Endothelial cell of umbilical vein (primary cell): Measurements from ENCODE around the gene TARDBP. TPM values are rescaled to one million over a fixed set of nuclear protein-coding genes. Genes with fewer than 3 reads are reported as not detected.

Experiments
- BruUV-seq: library from RNA; stranded (reverse); fragments of 400-500 nt; replicated peaks from 2 replicates; lab custom pipeline; 2021; lab: Mats Ljungman, UMichigan
- CTCF ChIA-PET: fragments of 300-600, 350-600 bp; sonication (Branson Sonifier 250); formaldehyde crosslinking; loops from one replicate; lab custom pipeline; 2021; ENCODE audit warnings: antibody characterized with exemption, inconsistent platforms; lab: Charles Lee
- POLR2A ChIA-PET: fragments of 300-600, 350-600 bp; sonication (Branson Sonifier 250); formaldehyde crosslinking; loops from one replicate; lab custom pipeline; 2021; ENCODE audit warnings: antibody characterized with exemption, inconsistent platforms; lab: Charles Lee
- DNase-seq: peaks from one replicate; pipeline ENCODE4 v3.0.0-alpha.2; 2011; ENCODE audit warnings: low read depth, low spot score
- FAIRE-seq: peaks from 2 replicates; lab custom pipeline; 2011; peaks lifted over from hg19 to GRCh38; lab: Jason Lieb, UNC
- H2AFZ ChIP-seq: 2 replicates; pipeline ENCODE4 v1.6.0; 2012; ENCODE audit warnings: low read depth, low read length, control low read depth, inconsistent platforms
- H3K27ac ChIP-seq: 2 replicates; pipeline ENCODE4 v1.5.1; 2011; ENCODE audit warnings: low read depth, mild to moderate bottlenecking, control low read depth, low read length, moderate library complexity; ENCODE audit not compliant: insufficient read depth
- H3K27me3 ChIP-seq, 2 experiments: 2 replicates each; pipeline versions ENCODE4 v1.6.0 to v1.6.1; 2011; ENCODE audit warnings: low read length in 2 of 2, mixed read lengths in 1 of 2; ENCODE audit not compliant: control insufficient read depth in 2 of 2, insufficient read depth in 2 of 2
- H3K36me3 ChIP-seq, 2 experiments: 2 replicates in 1 of 2; 3 replicates in 1 of 2; pipeline ENCODE4 v1.5.1; 2011; ENCODE audit warnings: low read length in 2 of 2, mild to moderate bottlenecking in 1 of 2, moderate library complexity in 1 of 2; ENCODE audit not compliant: control insufficient read depth in 2 of 2, insufficient read depth in 2 of 2; ENCODE audit errors: extremely low read depth in 1 of 2
- H3K4me1 ChIP-seq: 3 replicates; pipeline ENCODE4 v1.5.1; 2011; ENCODE audit warnings: mild to moderate bottlenecking, low read length; ENCODE audit not compliant: control insufficient read depth, insufficient read depth; ENCODE audit errors: extremely low read depth
- H3K4me2 ChIP-seq: 2 replicates; pipeline ENCODE4 v1.6.1; 2011; ENCODE audit warnings: low read length, control low read depth, mixed read lengths; ENCODE audit not compliant: insufficient read depth
- H3K4me3 ChIP-seq, 3 experiments: fragments of 200-600 bp in 1 of 3; sonication (generic), shearing (Covaris generic) in 1 of 3; replicated peaks in 1 of 3; 2 replicates each; pipeline ENCODE4 v1.5.1; 2011 to 2016; ENCODE audit warnings: control low read depth in 3 of 3, low read length in 3 of 3, mild to moderate bottlenecking in 2 of 3, inconsistent platforms in 1 of 3, low read depth in 1 of 3, moderate library complexity in 1 of 3; ENCODE audit not compliant: insufficient read depth in 1 of 3
- H3K79me2 ChIP-seq: 2 replicates; pipeline ENCODE4 v1.6.0; 2012; ENCODE audit warnings: low read length, inconsistent platforms; ENCODE audit not compliant: control insufficient read depth, insufficient read depth
- H3K9ac ChIP-seq: replicated peaks from 2 replicates; pipeline ENCODE3; 2011; ENCODE audit warnings: low read length, control low read depth; ENCODE audit not compliant: insufficient read depth; ENCODE audit errors: extremely low read depth
- H3K9me1 ChIP-seq: replicated peaks from 3 replicates; pipeline ENCODE4 v1.6.0; 2011; ENCODE audit warnings: mild to moderate bottlenecking, low read length; ENCODE audit not compliant: control insufficient read depth, insufficient read depth; ENCODE audit errors: extremely low read depth
- H3K9me3 ChIP-seq: replicated peaks from 2 replicates; pipeline ENCODE4 v1.5.1; 2012; ENCODE audit warnings: low read length, inconsistent platforms; ENCODE audit not compliant: control insufficient read depth, insufficient read depth
- H4K20me1 ChIP-seq: replicated peaks from 2 replicates; pipeline ENCODE3; 2011; ENCODE audit warnings: mild to moderate bottlenecking, low read length; ENCODE audit not compliant: control insufficient read depth, insufficient read depth; ENCODE audit errors: extremely low read depth
- EZH2 ChIP-seq: IDR thresholded peaks from 2 replicates; pipeline ENCODE4 v1.6.1; 2012; ENCODE audit warnings: borderline replicate concordance, low read depth, mild to moderate bottlenecking, moderate library complexity, low read length, inconsistent platforms; ENCODE audit not compliant: severe bottlenecking
- FOS ChIP-seq: IDR thresholded peaks from 2 replicates; pipeline ENCODE4 v1.6.1; 2011; ENCODE audit warnings: mild to moderate bottlenecking, low read length, moderate library complexity, borderline replicate concordance; ENCODE audit not compliant: insufficient read depth
- GATA2 ChIP-seq: IDR thresholded peaks from 2 replicates; pipeline ENCODE4 v1.7.0; 2011; ENCODE audit warnings: low read depth, mild to moderate bottlenecking, moderate library complexity, mixed read lengths, low read length; ENCODE audit not compliant: insufficient read length, insufficient read depth
- JUN ChIP-seq: IDR thresholded peaks from 2 replicates; pipeline ENCODE4 v1.6.1; 2011; ENCODE audit warnings: borderline replicate concordance, low read depth; ENCODE audit not compliant: insufficient read length, insufficient read depth
- MYC ChIP-seq: IDR thresholded peaks from one replicate; pipeline ENCODE4 v1.6.1; 2011; ENCODE audit warnings: mild to moderate bottlenecking, low read depth, low read length
- POLR2A ChIP-seq: IDR thresholded peaks from 2 replicates; pipeline ENCODE4 v1.6.1; 2012; ENCODE audit warnings: low read depth, mild to moderate bottlenecking, control low read depth, low read length
- POLR2AphosphoS5 ChIP-seq: IDR thresholded peaks from 2 replicates; pipeline ENCODE4 v1.6.1; 2012; ENCODE audit warnings: low read depth, mild to moderate bottlenecking, control low read depth, low read length, moderate library complexity; ENCODE audit not compliant: insufficient read depth
- dilution Hi-C: fragments of 300-500 bp; cut with MboI; formaldehyde crosslinking; loops from one replicate; pipeline ENCODE4 v1.15.0; 2019; ENCODE audit warnings: low sequenced_read_pairs; ENCODE audit not compliant: extremely low pct_ligation_motif_present
- intact Hi-C: fragments of 100-400 bp; cut with micrococcal nuclease; formaldehyde crosslinking; loops from one replicate; pipeline ENCODE4 v1.10.0; 2022
- polyA plus RNA-seq, 4 experiments: library from polyadenylated mRNA; depleted of rRNA in 3 of 4; stranded (reverse) in 3 of 4; unstranded in 1 of 4; fragments of >200 nt; gene quantifications; 2 replicates each; pipeline versions ENCODE4 v1.2.1 to v1.2.3, GENCODE V29; 2011 to 2012; ENCODE audit warnings: missing spikeins in 1 of 4
- total RNA-seq: library from RNA; stranded (reverse); gene quantifications from 2 replicates; pipeline ENCODE4 v1.2.3, GENCODE V29; 2021
- TF ChIP-seq, protein P1 (sequence below): IDR thresholded peaks from 2 replicates; pipeline ENCODE4 v1.6.1; 2011; ENCODE audit not compliant: insufficient read depth, insufficient read length
- TF ChIP-seq, protein P2 (sequence below), 2 donors: IDR thresholded peaks; 1 replicate in 1 of 2; 2 replicates in 1 of 2; pipeline ENCODE4 v1.5.1; 2011; ENCODE audit warnings: low read length in 2 of 2, mild to moderate bottlenecking in 2 of 2, moderate library complexity in 2 of 2, control low read depth in 1 of 2, inconsistent platforms in 1 of 2, low read depth in 1 of 2; ENCODE audit not compliant: insufficient read depth in 1 of 2; ENCODE audit errors: extremely low read depth in 1 of 2

The TARDBP gene
- total and polyA plus RNA-seq, 2 donors (not counting 3 experiments of a cell fraction or from before 2014, with no cell fraction given), result 106 to 183 TPM

DNA sequence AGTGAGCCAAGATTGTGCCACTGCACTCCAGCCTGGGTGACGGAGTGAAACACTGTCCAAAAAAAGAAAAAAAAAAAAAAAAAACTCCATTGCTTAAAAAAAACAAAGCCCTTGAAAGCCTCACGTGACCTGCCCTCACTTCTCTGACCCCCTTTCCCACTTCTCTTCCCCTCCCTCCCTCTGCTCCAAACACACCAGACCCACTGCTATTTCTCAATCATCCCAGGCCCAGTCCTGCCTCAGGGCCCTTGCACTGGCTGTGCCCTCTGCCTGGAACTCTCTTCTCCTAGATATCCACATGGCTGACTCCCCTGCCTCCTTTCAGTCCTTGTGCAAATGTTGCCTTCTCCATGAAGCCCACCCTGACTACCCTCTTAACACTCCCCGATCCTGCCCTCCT lies 45.4 kb upstream of the TARDBP start:
- no TSS peak for BruUV-seq
- no peak overlapping the region for H3K4me2 ChIP-seq
- FAIRE-seq, result no peak
- ChIA-PET CTCF (interaction anchor here (1.5 kb wide), 1 partner anchor 25 kb away, joined by 4 read pairs; no protein-coding TSS in a partner anchor), POLR2A (no interaction called here)
- TF ChIP-seq EZH2, result no peak
- TF ChIP-seq POLR2A, result no peak
- TF ChIP-seq MYC, result no peak
- no peak for TF ChIP-seq FOS
- TF ChIP-seq GATA2, result no peak
- TF ChIP-seq POLR2AphosphoS5, result no peak
- no peak for TF ChIP-seq JUN
- TF ChIP-seq, protein P1, sequence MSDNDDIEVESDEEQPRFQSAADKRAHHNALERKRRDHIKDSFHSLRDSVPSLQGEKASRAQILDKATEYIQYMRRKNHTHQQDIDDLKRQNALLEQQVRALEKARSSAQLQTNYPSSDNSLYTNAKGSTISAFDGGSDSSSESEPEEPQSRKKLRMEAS, result no peak
- TF ChIP-seq, protein P2, sequence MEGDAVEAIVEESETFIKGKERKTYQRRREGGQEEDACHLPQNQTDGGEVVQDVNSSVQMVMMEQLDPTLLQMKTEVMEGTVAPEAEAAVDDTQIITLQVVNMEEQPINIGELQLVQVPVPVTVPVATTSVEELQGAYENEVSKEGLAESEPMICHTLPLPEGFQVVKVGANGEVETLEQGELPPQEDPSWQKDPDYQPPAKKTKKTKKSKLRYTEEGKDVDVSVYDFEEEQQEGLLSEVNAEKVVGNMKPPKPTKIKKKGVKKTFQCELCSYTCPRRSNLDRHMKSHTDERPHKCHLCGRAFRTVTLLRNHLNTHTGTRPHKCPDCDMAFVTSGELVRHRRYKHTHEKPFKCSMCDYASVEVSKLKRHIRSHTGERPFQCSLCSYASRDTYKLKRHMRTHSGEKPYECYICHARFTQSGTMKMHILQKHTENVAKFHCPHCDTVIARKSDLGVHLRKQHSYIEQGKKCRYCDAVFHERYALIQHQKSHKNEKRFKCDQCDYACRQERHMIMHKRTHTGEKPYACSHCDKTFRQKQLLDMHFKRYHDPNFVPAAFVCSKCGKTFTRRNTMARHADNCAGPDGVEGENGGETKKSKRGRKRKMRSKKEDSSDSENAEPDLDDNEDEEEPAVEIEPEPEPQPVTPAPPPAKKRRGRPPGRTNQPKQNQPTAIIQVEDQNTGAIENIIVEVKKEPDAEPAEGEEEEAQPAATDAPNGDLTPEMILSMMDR (IDR thresholded peaks at IDR 0.05; ENCODE audit: extremely low read depth in 1 of 2, insufficient read depth in 1 of 2, low read depth in 1 of 2, low read length in 2 of 2), result no peak
- DNase-seq, result no peak
- no peaks in the 10 kb centered on the region for H3K4me1 ChIP-seq
- intact Hi-C loops, result no loop called here
- H3K36me3 ChIP-seq, result no peaks in the 10 kb centered on the region
- H2AFZ ChIP-seq, result no peak overlapping the region
- H3K9me3 ChIP-seq, result no peaks in the 10 kb centered on the region
- no peaks in the 10 kb centered on the region for H3K27me3 ChIP-seq
- H3K4me3 ChIP-seq, result no peak overlapping the region
- no peak overlapping the region for H3K9ac ChIP-seq
- H3K9me1 ChIP-seq, result no peaks in the 10 kb centered on the region
- H4K20me1 ChIP-seq, result no peaks in the 10 kb centered on the region
- H3K27ac ChIP-seq, result no peak overlapping the region
- no peaks in the 10 kb centered on the region for H3K79me2 ChIP-seq
- dilution Hi-C loops, result no loop called here
